Endodermal cell (in vitro differentiated cells): ENCODE results near the gene TBC1D2. TPM values are rescaled to one million over a fixed set of nuclear protein-coding genes. Genes with fewer than 3 reads are reported as not detected.

Source experiments
- DNase-seq: peaks from one replicate; pipeline ENCODE4 v3.0.0-alpha.2; 2017
- H3K27ac ChIP-seq: 2 replicates; pipeline ENCODE4 v1.5.1; 2013; ENCODE audit warnings: mild to moderate bottlenecking, low read depth, low read length, moderate library complexity
- H3K27me3 ChIP-seq: 2 replicates; pipeline ENCODE4 v1.6.1; 2013; ENCODE audit warnings: mild to moderate bottlenecking, low read length, moderate library complexity; ENCODE audit not compliant: insufficient read depth, control insufficient read depth, poor library complexity, severe bottlenecking
- H3K36me3 ChIP-seq: 2 replicates; pipeline ENCODE4 v1.7.0; 2013; ENCODE audit warnings: mild to moderate bottlenecking, low read length, moderate library complexity; ENCODE audit not compliant: control insufficient read depth, insufficient read depth
- H3K4me1 ChIP-seq: one replicate; pipeline ENCODE4 v1.7.0; 2013; ENCODE audit warnings: low read length; ENCODE audit not compliant: control insufficient read depth, insufficient read depth
- H3K4me3 ChIP-seq: 2 replicates; pipeline ENCODE4 v1.5.1; 2013; ENCODE audit warnings: mild to moderate bottlenecking, low read length, moderate library complexity
- H3K9ac ChIP-seq: 2 replicates; pipeline ENCODE4 v1.6.1; 2013; ENCODE audit warnings: mild to moderate bottlenecking, low read length, moderate library complexity; ENCODE audit not compliant: poor library complexity, severe bottlenecking; ENCODE audit errors: extremely low read depth
- H3K9me3 ChIP-seq: 2 replicates; pipeline ENCODE4 v1.6.1; 2013; ENCODE audit warnings: mild to moderate bottlenecking, low read length, moderate library complexity; ENCODE audit not compliant: control insufficient read depth
- H3K27ac Mint-ChIP-seq: 2 replicates; pipeline ENCODE4 v1.8.0; 2020; ENCODE audit warnings: mixed read lengths
- H3K27me3 Mint-ChIP-seq: 2 replicates; pipeline ENCODE4 v1.8.0; 2021; ENCODE audit warnings: mild to moderate bottlenecking, mixed read lengths; ENCODE audit not compliant: insufficient read depth
- H3K36me3 Mint-ChIP-seq: 2 replicates; pipeline ENCODE4 v1.8.0; 2020; ENCODE audit warnings: low read depth, mixed read lengths
- H3K4me1 Mint-ChIP-seq: 2 replicates; pipeline ENCODE4 v1.8.0; 2020; ENCODE audit warnings: mixed read lengths
- H3K4me3 Mint-ChIP-seq: 2 replicates; pipeline ENCODE4 v1.8.0; 2020; ENCODE audit warnings: mild to moderate bottlenecking, moderate library complexity, mixed read lengths
- H3K9me3 Mint-ChIP-seq: 2 replicates; pipeline ENCODE4 v1.8.0; 2020; ENCODE audit warnings: mild to moderate bottlenecking, mixed read lengths
- WGBS, 2 experiments: methylation state at CpG; one replicate each; pipeline versions ENCODE4 v1.1.5 to v1.1.7; 2013; ENCODE audit warnings: missing lambda C conversion rate in 2 of 2, mixed read lengths in 1 of 2; ENCODE audit not compliant: insufficient coverage in 1 of 2, insufficient read length in 1 of 2; 5-methylcytosine and 5-hydroxymethylcytosine counted together
- total RNA-seq, 2 donors: library from RNA; stranded (reverse); fragmentation: NEBNext Ultra II Directional in 1 of 2; extraction: Animal tissue kit (Norgen Biotek cat#: 25700) in 1 of 2; gene quantifications; 2 replicates in 1 of 2; 3 replicates in 1 of 2; pipeline ENCODE4 v1.2.1, GENCODE V29; 2021
- TF ChIP-seq, protein P1 (sequence below): fragments of 200-600 bp; sonication (generic); conservative IDR thresholded peaks from 2 replicates; pipeline ENCODE4 v1.5.0; 2021; ENCODE audit warnings: antibody characterized with exemption, mild to moderate bottlenecking

TBC1D2 gene
- total RNA-seq, 2 donors from 2014 or later = 8.1 to 10.4 TPM

DNA sequence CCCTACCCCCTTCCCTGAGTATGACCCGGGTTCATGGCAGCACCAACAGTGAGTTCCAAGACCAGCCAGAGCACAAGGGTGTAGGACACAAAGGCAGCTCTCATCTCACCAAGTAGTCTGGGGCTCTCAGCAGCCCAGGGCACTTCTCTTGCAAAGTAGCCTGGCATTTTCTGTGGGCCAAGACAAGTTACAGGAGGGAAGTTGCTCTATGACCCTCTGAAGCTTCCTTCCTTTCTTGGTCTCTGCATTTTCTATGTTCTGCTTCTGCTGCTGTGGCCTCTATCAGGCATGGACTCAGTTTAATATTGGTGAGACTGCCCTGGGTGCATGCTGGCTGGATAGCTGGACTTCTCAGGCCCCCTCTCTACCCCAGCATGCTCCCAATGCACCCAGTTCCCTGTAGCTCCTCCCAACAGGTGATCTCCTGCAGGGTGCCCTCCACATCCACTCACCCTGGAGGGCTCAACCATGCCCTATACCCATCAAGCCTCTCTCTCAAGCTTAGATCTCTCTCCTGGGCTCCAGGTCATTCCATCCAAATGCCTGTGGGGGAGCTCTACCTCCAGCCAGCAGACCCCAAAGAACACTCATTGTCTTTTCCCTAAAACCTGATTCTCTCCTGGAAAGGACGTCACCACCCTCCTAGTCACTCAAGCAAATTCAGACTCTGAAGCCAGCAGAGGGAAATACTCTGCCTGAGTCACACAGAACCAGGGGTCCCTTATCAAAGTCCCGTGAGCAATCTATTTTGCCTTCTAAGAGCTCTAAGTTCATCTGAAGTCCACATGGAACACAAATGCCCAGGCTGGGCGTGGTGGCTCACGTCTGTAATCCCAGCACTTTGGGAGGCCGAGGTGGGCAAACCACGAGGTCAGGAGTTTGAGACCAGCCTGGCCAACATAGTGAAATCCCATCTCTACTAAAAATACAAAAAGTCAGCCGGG, 13.8 kb downstream of the TBC1D2 start:
- H3K9me3 ChIP-seq = no peaks in the 10 kb centered on the region
- no peaks in the 10 kb centered on the region for H3K9me3 Mint-ChIP-seq
- no peak overlapping the region for H3K27ac ChIP-seq
- no peak overlapping the region for H3K9ac ChIP-seq
- H3K36me3 Mint-ChIP-seq = no peaks in the 10 kb centered on the region
- H3K36me3 ChIP-seq = peaks cover 9% of the 10 kb centered on the region
- H3K4me3 ChIP-seq = no peak overlapping the region
- H3K4me1 ChIP-seq = no peaks in the 10 kb centered on the region
- TF ChIP-seq, protein P1, sequence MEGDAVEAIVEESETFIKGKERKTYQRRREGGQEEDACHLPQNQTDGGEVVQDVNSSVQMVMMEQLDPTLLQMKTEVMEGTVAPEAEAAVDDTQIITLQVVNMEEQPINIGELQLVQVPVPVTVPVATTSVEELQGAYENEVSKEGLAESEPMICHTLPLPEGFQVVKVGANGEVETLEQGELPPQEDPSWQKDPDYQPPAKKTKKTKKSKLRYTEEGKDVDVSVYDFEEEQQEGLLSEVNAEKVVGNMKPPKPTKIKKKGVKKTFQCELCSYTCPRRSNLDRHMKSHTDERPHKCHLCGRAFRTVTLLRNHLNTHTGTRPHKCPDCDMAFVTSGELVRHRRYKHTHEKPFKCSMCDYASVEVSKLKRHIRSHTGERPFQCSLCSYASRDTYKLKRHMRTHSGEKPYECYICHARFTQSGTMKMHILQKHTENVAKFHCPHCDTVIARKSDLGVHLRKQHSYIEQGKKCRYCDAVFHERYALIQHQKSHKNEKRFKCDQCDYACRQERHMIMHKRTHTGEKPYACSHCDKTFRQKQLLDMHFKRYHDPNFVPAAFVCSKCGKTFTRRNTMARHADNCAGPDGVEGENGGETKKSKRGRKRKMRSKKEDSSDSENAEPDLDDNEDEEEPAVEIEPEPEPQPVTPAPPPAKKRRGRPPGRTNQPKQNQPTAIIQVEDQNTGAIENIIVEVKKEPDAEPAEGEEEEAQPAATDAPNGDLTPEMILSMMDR = peak; percentile 71
- H3K4me3 Mint-ChIP-seq = no peak overlapping the region
- H3K27me3 Mint-ChIP-seq = no peaks in the 10 kb centered on the region
- H3K27me3 ChIP-seq = no peaks in the 10 kb centered on the region
- peak overlapping the region; percentile 53 for H3K27ac Mint-ChIP-seq
- H3K4me1 Mint-ChIP-seq = peaks cover 15% of the 10 kb centered on the region
- no peak for DNase-seq
- WGBS, 2 experiments = 85 to 88% methylated on average over 6 to 8 of the region's 8 CpGs

DNA sequence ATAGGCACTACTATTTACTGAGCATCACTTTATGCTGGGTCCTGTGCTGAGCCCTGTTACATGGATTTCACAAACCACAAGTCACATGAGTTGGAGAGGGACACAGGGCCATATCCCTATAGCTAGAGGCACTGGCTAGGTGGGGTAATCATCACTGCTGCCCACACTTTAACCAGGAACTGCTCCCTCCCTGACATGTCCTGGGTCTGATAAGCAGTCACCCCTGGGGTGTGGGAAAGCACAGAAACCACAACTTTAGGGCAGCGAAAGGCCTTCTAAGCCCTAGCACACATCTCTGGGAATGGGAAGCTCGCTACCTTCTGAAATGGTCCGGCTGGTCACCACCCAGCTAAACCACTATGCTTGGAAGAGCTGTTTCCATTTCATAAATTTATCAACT, 15.0 kb downstream of the TBC1D2 start:
- Histone ChIP-seq H3K4me1 (no peaks in the 10 kb centered on the region), H3K4me3 (no peak overlapping the region), H3K27me3 (no peaks in the 10 kb centered on the region), H3K9ac (no peak overlapping the region), H3K27ac (no peak overlapping the region), H3K9me3 (no peaks in the 10 kb centered on the region), H3K36me3 (peaks cover 9% of the 10 kb centered on the region)
- DNase-seq = no peak
- Mint-ChIP-seq H3K4me1 (peaks cover 6% of the 10 kb centered on the region), H3K27me3 (no peaks in the 10 kb centered on the region), H3K36me3 (peaks cover 1% of the 10 kb centered on the region), H3K27ac (no peak overlapping the region), H3K4me3 (no peak overlapping the region), H3K9me3 (no peaks in the 10 kb centered on the region)
- TF ChIP-seq, protein P1 = no peak
- WGBS, 2 experiments = 88 to 94% methylated on average over 3 of the region's 3 CpGs

DNA sequence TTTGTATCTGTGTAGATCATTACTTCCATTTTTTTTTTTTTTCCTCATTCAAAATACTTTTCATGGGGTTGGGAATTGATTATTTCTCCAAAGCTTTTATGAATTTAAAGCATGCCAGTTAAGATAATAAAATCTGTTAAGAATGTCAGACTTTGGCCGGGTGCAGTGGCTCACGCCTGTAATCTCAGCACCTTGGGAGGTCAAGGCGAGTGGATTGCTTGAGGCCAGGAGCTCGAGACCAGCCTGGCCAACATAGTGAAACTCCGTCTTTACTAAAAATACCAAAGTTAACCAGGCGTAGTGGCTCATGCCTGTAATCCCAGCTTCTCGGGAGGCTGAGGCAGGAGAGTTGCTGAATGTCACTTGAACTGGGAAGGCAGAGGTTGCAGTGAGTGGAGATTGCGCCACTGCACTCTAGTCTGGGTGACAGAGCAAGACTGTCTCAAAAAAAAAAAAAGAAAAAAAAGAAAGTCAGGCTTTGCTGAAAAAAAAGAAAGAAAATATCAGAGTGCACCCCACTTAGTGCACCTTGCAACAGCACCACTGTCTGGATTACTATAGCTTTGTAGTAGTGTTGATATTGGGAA, 18.5 kb downstream of the TBC1D2 start:
- Histone ChIP-seq H3K36me3 (peaks cover 10% of the 10 kb centered on the region), H3K9ac (no peak overlapping the region), H3K27me3 (no peaks in the 10 kb centered on the region), H3K9me3 (no peaks in the 10 kb centered on the region), H3K4me3 (no peak overlapping the region), H3K27ac (no peak overlapping the region), H3K4me1 (no peaks in the 10 kb centered on the region)
- H3K27me3 Mint-ChIP-seq = no peaks in the 10 kb centered on the region
- DNase-seq = no peak
- H3K4me3 Mint-ChIP-seq = no peak overlapping the region
- no peak overlapping the region for H3K27ac Mint-ChIP-seq
- WGBS, 2 experiments = 87 to 88% methylated on average over 7 to 8 of the region's 8 CpGs
- TF ChIP-seq, protein P1 = no peak
- peaks cover 6% of the 10 kb centered on the region for H3K4me1 Mint-ChIP-seq
- H3K36me3 Mint-ChIP-seq = peaks cover 17% of the 10 kb centered on the region
- H3K9me3 Mint-ChIP-seq = no peaks in the 10 kb centered on the region
